C4-2B (cell line): Measurements from ENCODE around the gene STK32C.

Experiments
- ZFX ChIP-seq: fragments of 450-650 bp; IDR thresholded peaks from 2 replicates; pipeline ENCODE4 v1.6.1; 2017
- TF ChIP-seq, protein P1 (sequence below): fragments of 450-650 bp; conservative IDR thresholded peaks from 2 replicates; pipeline ENCODE4 v1.5.1; 2017; ENCODE audit warnings: mild to moderate bottlenecking

DNA sequence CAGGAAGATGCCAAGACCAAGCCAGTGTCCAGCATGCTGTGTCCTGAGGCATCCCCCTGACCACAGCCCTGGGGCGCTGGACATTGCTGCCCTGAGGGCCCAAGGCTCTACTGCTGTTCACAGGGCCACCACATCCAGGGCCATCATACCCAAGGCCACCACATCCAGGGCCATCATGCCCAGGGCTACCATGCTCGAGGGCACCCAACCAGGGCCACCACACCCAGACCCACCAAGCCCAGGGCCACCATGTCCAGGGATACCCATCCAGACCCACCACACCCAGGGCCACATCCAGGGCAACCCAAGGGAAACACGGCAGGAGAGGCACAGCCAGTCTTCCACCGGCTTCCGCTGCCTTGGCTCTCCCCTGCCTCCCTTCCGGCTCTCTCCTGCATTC is 17.1 kb downstream of the STK32C start:
- TF ChIP-seq, protein P1, sequence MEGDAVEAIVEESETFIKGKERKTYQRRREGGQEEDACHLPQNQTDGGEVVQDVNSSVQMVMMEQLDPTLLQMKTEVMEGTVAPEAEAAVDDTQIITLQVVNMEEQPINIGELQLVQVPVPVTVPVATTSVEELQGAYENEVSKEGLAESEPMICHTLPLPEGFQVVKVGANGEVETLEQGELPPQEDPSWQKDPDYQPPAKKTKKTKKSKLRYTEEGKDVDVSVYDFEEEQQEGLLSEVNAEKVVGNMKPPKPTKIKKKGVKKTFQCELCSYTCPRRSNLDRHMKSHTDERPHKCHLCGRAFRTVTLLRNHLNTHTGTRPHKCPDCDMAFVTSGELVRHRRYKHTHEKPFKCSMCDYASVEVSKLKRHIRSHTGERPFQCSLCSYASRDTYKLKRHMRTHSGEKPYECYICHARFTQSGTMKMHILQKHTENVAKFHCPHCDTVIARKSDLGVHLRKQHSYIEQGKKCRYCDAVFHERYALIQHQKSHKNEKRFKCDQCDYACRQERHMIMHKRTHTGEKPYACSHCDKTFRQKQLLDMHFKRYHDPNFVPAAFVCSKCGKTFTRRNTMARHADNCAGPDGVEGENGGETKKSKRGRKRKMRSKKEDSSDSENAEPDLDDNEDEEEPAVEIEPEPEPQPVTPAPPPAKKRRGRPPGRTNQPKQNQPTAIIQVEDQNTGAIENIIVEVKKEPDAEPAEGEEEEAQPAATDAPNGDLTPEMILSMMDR: no peak
- no peak for TF ChIP-seq ZFX
